Colonic mucosa (tissue), 4 donors: ENCODE results near the gene PATJ. TPM values are rescaled to one million over a fixed set of nuclear protein-coding genes. Genes with fewer than 3 reads are reported as not detected.

Experiments used
- DNase-seq: peaks from one replicate; pipeline ENCODE4 v3.0.0-alpha.2; 2020
- H3K27ac ChIP-seq: fragments of 200-600 bp; one replicate; pipeline ENCODE4 v1.8.0; 2021
- H3K27me3 ChIP-seq: fragments of 200-600 bp; one replicate; pipeline ENCODE4 v1.8.0; 2021
- H3K36me3 ChIP-seq: fragments of 200-600 bp; one replicate; pipeline ENCODE4 v1.8.0; 2021
- H3K4me1 ChIP-seq: fragments of 200-600 bp; one replicate; pipeline ENCODE4 v1.8.0; 2021; ENCODE audit warnings: mild to moderate bottlenecking
- H3K4me3 ChIP-seq: fragments of 200-600 bp; one replicate; pipeline ENCODE4 v1.8.0; 2021
- H3K9ac ChIP-seq, 2 donors: one replicate each; pipeline ENCODE4 v1.7.0; 2013; ENCODE audit warnings: control low read depth in 2 of 2, low read depth in 2 of 2, low read length in 2 of 2
- H3K9me3 ChIP-seq: fragments of 200-600 bp; one replicate; pipeline ENCODE4 v1.8.0; 2021
- CTCF ChIP-seq: fragments of 200-600 bp; IDR thresholded peaks from one replicate; pipeline ENCODE4 v1.8.0; 2022; ENCODE audit warnings: antibody characterized with exemption, mild to moderate bottlenecking
- intact Hi-C: fragments of 100-400 bp; cut with DNase I; formaldehyde crosslinking; loops from one replicate; pipeline ENCODE4 v1.14.1; 2022
- total RNA-seq, 2 donors: library from RNA; stranded (reverse); fragmentation: NEBNext Ultra II Directional in 1 of 2; extraction: Animal tissue kit (Norgen Biotek cat#: 25700) in 1 of 2; gene quantifications; one replicate each; pipeline ENCODE4 v1.2.1, GENCODE V29; 2021
- donor health status: healthy.
- donor health status: DM: no; HTN: no; CAD: no.
- donor health status: DM: no; HTN: no; CAD: no.

Gene PATJ
- total RNA-seq, 2 donors from 2014 or later = 65.6 to 69.0 TPM

GRCh38 chr1:62034790-62035189 is 292.5 kb downstream of the PATJ start:
- no peak for TF ChIP-seq CTCF
- Histone ChIP-seq H3K4me1 (no peaks in the 10 kb centered on the region), H3K36me3 (no peaks in the 10 kb centered on the region), H3K27me3 (no peaks in the 10 kb centered on the region), H3K9me3 (no peaks in the 10 kb centered on the region), H3K9ac (no peak overlapping the region), H3K27ac (no peak overlapping the region), H3K4me3 (no peak overlapping the region)
- intact Hi-C loops = no loop called here
- DNase-seq = no peak

GRCh38 chr1:62037274-62037673 is 295.0 kb downstream of the PATJ start:
- no peaks in the 10 kb centered on the region for H3K9me3 ChIP-seq
- DNase-seq = no peak
- H3K27me3 ChIP-seq = no peaks in the 10 kb centered on the region
- no peak overlapping the region for H3K27ac ChIP-seq
- H3K4me3 ChIP-seq = no peak overlapping the region
- H3K4me1 ChIP-seq = no peaks in the 10 kb centered on the region
- no peak overlapping the region for H3K9ac ChIP-seq
- intact Hi-C loops = no loop called here
- TF ChIP-seq CTCF = no peak
- no peaks in the 10 kb centered on the region for H3K36me3 ChIP-seq

- no peak for DNase-seq
- intact Hi-C loops = no loop called here
Observed at GRCh38 chr1:62038594-62039284, 296.5 kb downstream of the PATJ start.

GRCh38 chr1:62040450-62040849 is 298.2 kb downstream of the PATJ start:
- H3K4me3 ChIP-seq = no peak overlapping the region
- no peaks in the 10 kb centered on the region for H3K36me3 ChIP-seq
- no peaks in the 10 kb centered on the region for H3K9me3 ChIP-seq
- H3K27me3 ChIP-seq = no peaks in the 10 kb centered on the region
- H3K27ac ChIP-seq = no peak overlapping the region
- H3K9ac ChIP-seq = no peak overlapping the region
- no peak for TF ChIP-seq CTCF
- no peak for DNase-seq
- intact Hi-C loops = no loop called here
- no peaks in the 10 kb centered on the region for H3K4me1 ChIP-seq

More at GRCh38 chr1:62038594-62039284, 296.5 kb downstream of the PATJ start:
- no peaks in the 10 kb centered on the region for H3K4me1 ChIP-seq
- no peaks in the 10 kb centered on the region for H3K9me3 ChIP-seq
- no peak for TF ChIP-seq CTCF
- H3K4me3 ChIP-seq = no peak overlapping the region
- no peaks in the 10 kb centered on the region for H3K27me3 ChIP-seq
- H3K27ac ChIP-seq = no peak overlapping the region
- H3K36me3 ChIP-seq = no peaks in the 10 kb centered on the region
- no peak overlapping the region for H3K9ac ChIP-seq

- no peak overlapping the region for H3K4me3 ChIP-seq
- no peak overlapping the region for H3K27ac ChIP-seq
- no peaks in the 10 kb centered on the region for H3K27me3 ChIP-seq
- intact Hi-C loops = no loop called here
- no peaks in the 10 kb centered on the region for H3K36me3 ChIP-seq
- H3K4me1 ChIP-seq = no peaks in the 10 kb centered on the region
- no peak overlapping the region for H3K9ac ChIP-seq
- TF ChIP-seq CTCF = no peak
- DNase-seq = no peak
- H3K9me3 ChIP-seq = no peaks in the 10 kb centered on the region
Observed at GRCh38 chr1:62040973-62041372, 298.7 kb downstream of the PATJ start.
